HepG2 (cell line): Measurements from ENCODE around the gene UGT3A2. TPM values are rescaled to one million over a fixed set of nuclear protein-coding genes. Genes with fewer than 3 reads are reported as not detected.

Source experiments
- ATAC-seq: fragments of 200-7000 bp; cut with Tn5 transposase; 3 replicates; pipeline ENCODE4 v1.9.1; 2020; ENCODE audit warnings: mild to moderate bottlenecking, moderate library complexity
- BruUV-seq: library from RNA; stranded (reverse); fragments of 400-500 nt; replicated peaks from 2 replicates; lab custom pipeline; 2021; lab: Mats Ljungman, UMichigan
- CTCF ChIA-PET: fragments of 300-600 bp; formaldehyde crosslinking; extraction: SDS; loops from one replicate; lab custom pipeline; 2021; ENCODE audit warnings: low total read pairs, inconsistent platforms, low intra/inter-chr PET ratio; lab: Yijun Ruan, JAX
- POLR2A ChIA-PET: fragments of 350-600 bp; sonication (Branson Sonifier 250); formaldehyde crosslinking; loops from one replicate; lab custom pipeline; 2020; ENCODE audit warnings: antibody characterized with exemption, inconsistent platforms; lab: Yijun Ruan, JAX
- DNase-seq: peaks from one replicate; pipeline ENCODE4 v3.0.0-alpha.2; 2015; ENCODE audit warnings: low spot score
- FAIRE-seq: peaks from 3 replicates; lab custom pipeline; 2011; peaks lifted over from hg19 to GRCh38; lab: Jason Lieb, UNC
- H2AFZ ChIP-seq: one replicate; pipeline ENCODE4 v1.6.1; 2011; ENCODE audit warnings: low read length, inconsistent platforms
- H3K27ac ChIP-seq: fragments of 300-600 bp; 3 replicates; pipeline ENCODE4 v1.8.0; 2011; ENCODE audit warnings: mixed run types, mild to moderate bottlenecking, mixed read lengths, low read length, inconsistent platforms; ENCODE audit not compliant: insufficient read depth; ENCODE audit errors: extremely low read length
- H3K27me3 ChIP-seq, 2 experiments: fragments of 200-600 bp in 1 of 2; 2 replicates in 1 of 2; 3 replicates in 1 of 2; pipeline versions ENCODE4 v1.6.0 to v1.8.0; 2011; ENCODE audit warnings: low read length in 2 of 2, mild to moderate bottlenecking in 2 of 2, moderate library complexity in 2 of 2, inconsistent platforms in 1 of 2; ENCODE audit not compliant: insufficient read depth in 2 of 2, control insufficient read depth in 1 of 2
- H3K36me3 ChIP-seq, 2 experiments: fragments of 200-600 bp in 1 of 2; replicated peaks in 1 of 2; 2 replicates in 1 of 2; 3 replicates in 1 of 2; pipeline versions ENCODE4 v1.5.1 to v1.8.0; 2011; ENCODE audit warnings: low read length in 2 of 2, inconsistent platforms in 1 of 2; ENCODE audit not compliant: insufficient read depth in 2 of 2, control insufficient read depth in 1 of 2
- H3K4me1 ChIP-seq: 2 replicates; pipeline ENCODE4 v1.5.1; 2012; ENCODE audit warnings: low read length, inconsistent platforms; ENCODE audit not compliant: insufficient read depth
- H3K4me2 ChIP-seq: 2 replicates; pipeline ENCODE4 v1.6.0; 2011; ENCODE audit warnings: low read depth, low read length, inconsistent platforms
- H3K4me3 ChIP-seq, 3 experiments: fragments of 200-600 bp in 1 of 3; sonication (generic), shearing (Covaris generic) in 1 of 3; replicated peaks in 1 of 3; 2 replicates each; pipeline ENCODE4 v1.5.1; 2011 to 2016; ENCODE audit warnings: low read length in 3 of 3, inconsistent platforms in 2 of 3, low read depth in 2 of 3, mild to moderate bottlenecking in 2 of 3, control low read depth in 1 of 3, mixed read lengths in 1 of 3; ENCODE audit not compliant: insufficient read depth in 1 of 3
- H3K79me2 ChIP-seq: one replicate; pipeline ENCODE4 v1.6.1; 2011; ENCODE audit warnings: low read length, inconsistent platforms; ENCODE audit not compliant: insufficient read depth
- H3K9ac ChIP-seq: 2 replicates; pipeline ENCODE4 v1.6.0; 2011; ENCODE audit warnings: mild to moderate bottlenecking, low read depth, low read length, inconsistent platforms; ENCODE audit not compliant: insufficient read depth
- H3K9me3 ChIP-seq: 2 replicates; pipeline ENCODE4 v1.5.1; 2012; ENCODE audit warnings: mild to moderate bottlenecking, low read length
- H4K20me1 ChIP-seq: 2 replicates; pipeline ENCODE4 v1.6.0; 2011; ENCODE audit warnings: inconsistent platforms, mild to moderate bottlenecking, low read length, moderate library complexity; ENCODE audit not compliant: insufficient read depth
- ARNTL ChIP-seq: sonication (generic); formaldehyde crosslinking; IDR thresholded peaks from 2 replicates; pipeline ENCODE4 v1.4.0; 2020; ENCODE audit warnings: mild to moderate bottlenecking, missing genetic modification reagents
- CCDC6 ChIP-seq: sonication (generic); formaldehyde crosslinking; IDR thresholded peaks from 2 replicates; pipeline ENCODE4 v1.8.1; 2022; ENCODE audit warnings: mild to moderate bottlenecking, missing genetic modification reagents, moderate library complexity
- HNRNPLL ChIP-seq: fragments of 200-400 bp; formaldehyde crosslinking; IDR thresholded peaks from 2 replicates; pipeline ENCODE4 v1.6.1; 2017; ENCODE audit warnings: mild to moderate bottlenecking, low read depth, low read length; ENCODE audit not compliant: poor library complexity, severe bottlenecking
- NKX3-1 ChIP-seq: sonication (generic); formaldehyde crosslinking; IDR thresholded peaks from 2 replicates; pipeline ENCODE4 v1.5.0; 2020; ENCODE audit warnings: missing genetic modification reagents
- SMC3 ChIP-seq: IDR thresholded peaks from 2 replicates; pipeline ENCODE4 v1.6.1; 2011; ENCODE audit warnings: low read length, improper control_type of control experiment
- ZNF282 ChIP-seq: fragments of 450-650 bp; IDR thresholded peaks from 2 replicates; pipeline ENCODE4 v1.6.1; 2018; ENCODE audit not compliant: partially characterized antibody
- ZNF496 ChIP-seq: sonication (generic); formaldehyde crosslinking; IDR thresholded peaks from 2 replicates; pipeline ENCODE4 v1.8.1; 2023; ENCODE audit warnings: mild to moderate bottlenecking, moderate library complexity, missing genetic modification reagents; ENCODE audit not compliant: insufficient replicate concordance
- WGBS: methylation state at CpG from one replicate; pipeline ENCODE4 v1.1.6; 2017; ENCODE audit warnings: low lambda C conversion rate; 5-methylcytosine and 5-hydroxymethylcytosine counted together
- in situ Hi-C: cut with HindIII; loops from 2 replicates; pipeline ENCODE4 v1.10.0; 2017; ENCODE audit warnings: low pct_unique_long_range_greater_than_20kb; ENCODE audit not compliant: extremely low pct_ligation_motif_present
- intact Hi-C: fragments of 100-400 bp; cut with micrococcal nuclease; formaldehyde crosslinking; loops from one replicate; pipeline ENCODE4 v1.10.0; 2022; ENCODE audit not compliant: unreplicated experiment
- polyA plus RNA-seq, 8 experiments: library from polyadenylated mRNA; depleted of rRNA in 3 of 8; stranded (reverse) in 7 of 8; unstranded in 1 of 8; fragments of >200 nt; fragmentation: Illumina TruSeq in 4 of 8; extraction: Trizol in 4 of 8; gene quantifications; 2 replicates each; pipeline versions ENCODE4 v1.2.1 to v1.2.3, GENCODE V29; 2011 to 2016; ENCODE audit warnings: low read depth in 4 of 8, missing spikeins in 1 of 8, mixed read lengths in 1 of 8; ENCODE audit not compliant: insufficient read depth in 1 of 8
- total RNA-seq, 5 experiments: library from RNA; depleted of rRNA; stranded (reverse); fragments of >200 nt; fragmentation: Illumina TruSeq; extraction: Trizol; gene quantifications; 2 replicates each; pipeline ENCODE4 v1.2.3, GENCODE V29; 2016; ENCODE audit warnings: low read depth in 1 of 5
- TF ChIP-seq, protein P1 (sequence below): IDR thresholded peaks from 2 replicates; pipeline ENCODE4 v1.6.1; 2018; ENCODE audit warnings: missing genetic modification reagents, mild to moderate bottlenecking, missing compliant biosample characterization
- TF ChIP-seq, protein P2 (sequence below): IDR thresholded peaks from 2 replicates; pipeline ENCODE4 v1.6.1; 2016; ENCODE audit warnings: missing compliant biosample characterization, missing genetic modification reagents, borderline replicate concordance
- TF ChIP-seq, protein P3 (sequence below): sonication (generic); formaldehyde crosslinking; conservative IDR thresholded peaks from 2 replicates; pipeline ENCODE4 v1.4.0; 2020; ENCODE audit warnings: missing genetic modification reagents
- TF ChIP-seq, protein P4 (sequence below): sonication (generic); formaldehyde crosslinking; IDR thresholded peaks from 2 replicates; pipeline ENCODE4 v1.4.0; 2020; ENCODE audit warnings: mild to moderate bottlenecking, missing genetic modification reagents

UGT3A2 gene
- total and polyA plus RNA-seq, 2 of the 13 experiments (the other 11 are each of a cell fraction or from before 2014, with no cell fraction given): not detected

DNA sequence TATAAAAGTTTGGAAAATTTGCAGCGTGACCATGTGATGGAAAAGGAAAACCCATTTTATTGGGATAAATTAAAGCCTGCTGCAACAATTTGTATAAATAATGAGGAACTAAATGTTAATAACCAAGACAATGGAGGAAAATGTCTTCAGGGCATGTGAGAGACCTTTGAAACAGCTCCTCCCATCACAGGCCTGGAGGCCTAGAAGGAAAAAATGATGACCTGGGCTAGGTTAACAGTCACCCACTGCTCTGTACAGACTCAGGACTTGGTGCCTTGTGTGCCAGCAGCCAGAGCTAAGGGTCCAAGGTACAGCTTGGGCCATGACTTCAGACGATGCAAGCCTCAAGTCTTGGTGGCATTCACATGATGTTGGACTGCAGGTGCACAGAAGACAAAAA lies 53.5 kb downstream of the UGT3A2 start:
- no peaks in the 10 kb centered on the region for H3K36me3 ChIP-seq
- ChIA-PET POLR2A (no interaction called here), CTCF (no interaction called here)
- H3K27me3 ChIP-seq: no peaks in the 10 kb centered on the region
- FAIRE-seq (no peak), ATAC-seq (no peak), DNase-seq (no peak)
- no peak overlapping the region for H3K9ac ChIP-seq
- in situ Hi-C loops (no loop called here), intact Hi-C loops (no loop called here)
- WGBS: 20% methylated on average over 2 of the region's 2 CpGs
- no TSS peak for BruUV-seq
- no peaks in the 10 kb centered on the region for H4K20me1 ChIP-seq
- peaks cover 70% of the 10 kb centered on the region for H3K9me3 ChIP-seq
- H3K4me3 ChIP-seq: no peak overlapping the region
- no peak overlapping the region for H3K4me2 ChIP-seq
- H2AFZ ChIP-seq: no peak overlapping the region
- H3K4me1 ChIP-seq: no peaks in the 10 kb centered on the region
- no peaks in the 10 kb centered on the region for H3K79me2 ChIP-seq
- H3K27ac ChIP-seq: no peak overlapping the region
- no peak for TF ChIP-seq HNRNPLL
- TF ChIP-seq ZNF282: no peak
- TF ChIP-seq SMC3: no peak
- no peak for TF ChIP-seq CCDC6 (CRISPR knock-in tag)
- no peak for TF ChIP-seq ZNF496 (CRISPR knock-in tag)
- TF ChIP-seq, protein P1, sequence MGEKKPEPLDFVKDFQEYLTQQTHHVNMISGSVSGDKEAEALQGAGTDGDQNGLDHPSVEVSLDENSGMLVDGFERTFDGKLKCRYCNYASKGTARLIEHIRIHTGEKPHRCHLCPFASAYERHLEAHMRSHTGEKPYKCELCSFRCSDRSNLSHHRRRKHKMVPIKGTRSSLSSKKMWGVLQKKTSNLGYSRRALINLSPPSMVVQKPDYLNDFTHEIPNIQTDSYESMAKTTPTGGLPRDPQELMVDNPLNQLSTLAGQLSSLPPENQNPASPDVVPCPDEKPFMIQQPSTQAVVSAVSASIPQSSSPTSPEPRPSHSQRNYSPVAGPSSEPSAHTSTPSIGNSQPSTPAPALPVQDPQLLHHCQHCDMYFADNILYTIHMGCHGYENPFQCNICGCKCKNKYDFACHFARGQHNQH (CRISPR knock-in tag): no peak
- no peak for TF ChIP-seq ARNTL (CRISPR knock-in tag)
- TF ChIP-seq, protein P2, sequence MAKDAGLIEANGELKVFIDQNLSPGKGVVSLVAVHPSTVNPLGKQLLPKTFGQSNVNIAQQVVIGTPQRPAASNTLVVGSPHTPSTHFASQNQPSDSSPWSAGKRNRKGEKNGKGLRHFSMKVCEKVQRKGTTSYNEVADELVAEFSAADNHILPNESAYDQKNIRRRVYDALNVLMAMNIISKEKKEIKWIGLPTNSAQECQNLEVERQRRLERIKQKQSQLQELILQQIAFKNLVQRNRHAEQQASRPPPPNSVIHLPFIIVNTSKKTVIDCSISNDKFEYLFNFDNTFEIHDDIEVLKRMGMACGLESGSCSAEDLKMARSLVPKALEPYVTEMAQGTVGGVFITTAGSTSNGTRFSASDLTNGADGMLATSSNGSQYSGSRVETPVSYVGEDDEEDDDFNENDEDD (CRISPR knock-in tag): no peak
- TF ChIP-seq, protein P3, sequence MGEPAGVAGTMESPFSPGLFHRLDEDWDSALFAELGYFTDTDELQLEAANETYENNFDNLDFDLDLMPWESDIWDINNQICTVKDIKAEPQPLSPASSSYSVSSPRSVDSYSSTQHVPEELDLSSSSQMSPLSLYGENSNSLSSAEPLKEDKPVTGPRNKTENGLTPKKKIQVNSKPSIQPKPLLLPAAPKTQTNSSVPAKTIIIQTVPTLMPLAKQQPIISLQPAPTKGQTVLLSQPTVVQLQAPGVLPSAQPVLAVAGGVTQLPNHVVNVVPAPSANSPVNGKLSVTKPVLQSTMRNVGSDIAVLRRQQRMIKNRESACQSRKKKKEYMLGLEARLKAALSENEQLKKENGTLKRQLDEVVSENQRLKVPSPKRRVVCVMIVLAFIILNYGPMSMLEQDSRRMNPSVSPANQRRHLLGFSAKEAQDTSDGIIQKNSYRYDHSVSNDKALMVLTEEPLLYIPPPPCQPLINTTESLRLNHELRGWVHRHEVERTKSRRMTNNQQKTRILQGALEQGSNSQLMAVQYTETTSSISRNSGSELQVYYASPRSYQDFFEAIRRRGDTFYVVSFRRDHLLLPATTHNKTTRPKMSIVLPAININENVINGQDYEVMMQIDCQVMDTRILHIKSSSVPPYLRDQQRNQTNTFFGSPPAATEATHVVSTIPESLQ (CRISPR knock-in tag): no peak
- TF ChIP-seq, protein P4, sequence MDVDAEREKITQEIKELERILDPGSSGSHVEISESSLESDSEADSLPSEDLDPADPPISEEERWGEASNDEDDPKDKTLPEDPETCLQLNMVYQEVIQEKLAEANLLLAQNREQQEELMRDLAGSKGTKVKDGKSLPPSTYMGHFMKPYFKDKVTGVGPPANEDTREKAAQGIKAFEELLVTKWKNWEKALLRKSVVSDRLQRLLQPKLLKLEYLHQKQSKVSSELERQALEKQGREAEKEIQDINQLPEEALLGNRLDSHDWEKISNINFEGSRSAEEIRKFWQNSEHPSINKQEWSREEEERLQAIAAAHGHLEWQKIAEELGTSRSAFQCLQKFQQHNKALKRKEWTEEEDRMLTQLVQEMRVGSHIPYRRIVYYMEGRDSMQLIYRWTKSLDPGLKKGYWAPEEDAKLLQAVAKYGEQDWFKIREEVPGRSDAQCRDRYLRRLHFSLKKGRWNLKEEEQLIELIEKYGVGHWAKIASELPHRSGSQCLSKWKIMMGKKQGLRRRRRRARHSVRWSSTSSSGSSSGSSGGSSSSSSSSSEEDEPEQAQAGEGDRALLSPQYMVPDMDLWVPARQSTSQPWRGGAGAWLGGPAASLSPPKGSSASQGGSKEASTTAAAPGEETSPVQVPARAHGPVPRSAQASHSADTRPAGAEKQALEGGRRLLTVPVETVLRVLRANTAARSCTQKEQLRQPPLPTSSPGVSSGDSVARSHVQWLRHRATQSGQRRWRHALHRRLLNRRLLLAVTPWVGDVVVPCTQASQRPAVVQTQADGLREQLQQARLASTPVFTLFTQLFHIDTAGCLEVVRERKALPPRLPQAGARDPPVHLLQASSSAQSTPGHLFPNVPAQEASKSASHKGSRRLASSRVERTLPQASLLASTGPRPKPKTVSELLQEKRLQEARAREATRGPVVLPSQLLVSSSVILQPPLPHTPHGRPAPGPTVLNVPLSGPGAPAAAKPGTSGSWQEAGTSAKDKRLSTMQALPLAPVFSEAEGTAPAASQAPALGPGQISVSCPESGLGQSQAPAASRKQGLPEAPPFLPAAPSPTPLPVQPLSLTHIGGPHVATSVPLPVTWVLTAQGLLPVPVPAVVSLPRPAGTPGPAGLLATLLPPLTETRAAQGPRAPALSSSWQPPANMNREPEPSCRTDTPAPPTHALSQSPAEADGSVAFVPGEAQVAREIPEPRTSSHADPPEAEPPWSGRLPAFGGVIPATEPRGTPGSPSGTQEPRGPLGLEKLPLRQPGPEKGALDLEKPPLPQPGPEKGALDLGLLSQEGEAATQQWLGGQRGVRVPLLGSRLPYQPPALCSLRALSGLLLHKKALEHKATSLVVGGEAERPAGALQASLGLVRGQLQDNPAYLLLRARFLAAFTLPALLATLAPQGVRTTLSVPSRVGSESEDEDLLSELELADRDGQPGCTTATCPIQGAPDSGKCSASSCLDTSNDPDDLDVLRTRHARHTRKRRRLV (CRISPR knock-in tag): no peak
- TF ChIP-seq NKX3-1 (CRISPR knock-in tag): no peak
